GM23338 (cell line): ENCODE measurements around the gene GPR153. TPM values are rescaled to one million over a fixed set of nuclear protein-coding genes. Genes with fewer than 3 reads are reported as not detected.

Experiments
- ATAC-seq: fragments of 200-7000 bp; cut with Tn5 transposase; 3 replicates; pipeline ENCODE4 v1.9.1; 2020
- DNase-seq: peaks from one replicate; pipeline ENCODE4 v3.0.0-alpha.2; 2015; ENCODE audit warnings: low spot score
- H2AFZ ChIP-seq: fragments of 200-600 bp; sonication (generic); 2 replicates; pipeline ENCODE4 v1.8.0; 2016; ENCODE audit warnings: antibody characterized with exemption, mild to moderate bottlenecking, moderate library complexity
- H3F3A ChIP-seq: fragments of 200-600 bp; sonication (generic); replicated peaks from 2 replicates; pipeline ENCODE4 v1.8.0; 2017; ENCODE audit warnings: antibody characterized with exemption, mixed run types, low read depth
- H3K27ac ChIP-seq: fragments of 200-600 bp; sonication (generic); 2 replicates; pipeline ENCODE4 v1.6.1; 2016; ENCODE audit warnings: low read depth
- H3K27me3 ChIP-seq: fragments of 200-600 bp; sonication (generic); 2 replicates; pipeline ENCODE4 v1.8.0; 2016; ENCODE audit warnings: mild to moderate bottlenecking, mixed run types, moderate library complexity; ENCODE audit not compliant: insufficient read depth
- H3K36me3 ChIP-seq: fragments of 200-600 bp; sonication (generic); 2 replicates; pipeline ENCODE4 v1.8.0; 2016; ENCODE audit warnings: mild to moderate bottlenecking; ENCODE audit not compliant: insufficient read depth
- H3K4me1 ChIP-seq: fragments of 200-600 bp; sonication (generic); 2 replicates; pipeline ENCODE4 v1.8.0; 2016; ENCODE audit warnings: mild to moderate bottlenecking, moderate library complexity; ENCODE audit not compliant: insufficient read depth
- H3K4me2 ChIP-seq: fragments of 200-600 bp; sonication (generic); 2 replicates; pipeline ENCODE4 v1.7.1; 2017; ENCODE audit warnings: mixed run types
- H3K4me3 ChIP-seq: fragments of 200-600 bp; sonication (generic); 2 replicates; pipeline ENCODE4 v1.6.1; 2016; ENCODE audit warnings: mixed run types
- H3K79me2 ChIP-seq: fragments of 200-600 bp; sonication (generic); replicated peaks from 2 replicates; pipeline ENCODE4 v1.8.0; 2017; ENCODE audit warnings: mild to moderate bottlenecking; ENCODE audit not compliant: insufficient read depth
- H3K9me2 ChIP-seq: fragments of 200-600 bp; sonication (generic); 2 replicates; pipeline ENCODE4 v1.8.0; 2017; ENCODE audit not compliant: insufficient read depth
- H4K20me1 ChIP-seq: fragments of 200-600 bp; sonication (generic); replicated peaks from 2 replicates; pipeline ENCODE4 v1.8.0; 2017; ENCODE audit warnings: mild to moderate bottlenecking; ENCODE audit not compliant: insufficient read depth
- H3K27ac Mint-ChIP-seq: 2 replicates; pipeline ENCODE4 v1.8.0; 2020; ENCODE audit warnings: inconsistent platforms, mild to moderate bottlenecking, moderate library complexity, mixed read lengths
- H3K27me3 Mint-ChIP-seq: 3 replicates; pipeline ENCODE4 v1.8.0; 2022; ENCODE audit warnings: low read depth, mild to moderate bottlenecking, moderate library complexity, mixed read lengths, inconsistent platforms; ENCODE audit not compliant: insufficient read depth, poor library complexity
- H3K36me3 Mint-ChIP-seq: 3 replicates; pipeline ENCODE4 v1.8.0; 2021; ENCODE audit warnings: low read depth, mild to moderate bottlenecking, inconsistent platforms, moderate library complexity, mixed read lengths
- H3K4me1 Mint-ChIP-seq: 3 replicates; pipeline ENCODE4 v1.8.0; 2020; ENCODE audit warnings: mild to moderate bottlenecking, inconsistent platforms, mixed read lengths
- H3K4me3 Mint-ChIP-seq: 3 replicates; pipeline ENCODE4 v1.8.0; 2021; ENCODE audit warnings: moderate library complexity, mild to moderate bottlenecking, inconsistent platforms, mixed read lengths
- H3K9me3 Mint-ChIP-seq: 3 replicates; pipeline ENCODE4 v1.8.0; 2020; ENCODE audit warnings: moderate library complexity, mild to moderate bottlenecking, inconsistent platforms, mixed read lengths
- CREB1 ChIP-seq: fragments of 250-450 bp; sonication (Bioruptor Pico); IDR thresholded peaks from 2 replicates; pipeline ENCODE4 v1.5.0; 2020; ENCODE audit warnings: low read depth, mild to moderate bottlenecking, moderate library complexity
- CTCF ChIP-seq, 2 experiments: fragments of 200-600 bp in 1 of 2; sonication (generic) in 1 of 2; conservative IDR thresholded peaks; 2 replicates each; pipeline versions ENCODE4 v1.5.1 to v1.6.1; 2016 to 2017; ENCODE audit warnings: antibody characterized with exemption in 2 of 2, low read depth in 2 of 2, mild to moderate bottlenecking in 2 of 2, moderate library complexity in 1 of 2
- ETS1 ChIP-seq: IDR thresholded peaks from 2 replicates; pipeline ENCODE4 v1.6.1; 2016; ENCODE audit warnings: antibody characterized with exemption
- EZH2 ChIP-seq: fragments of 200-600 bp; sonication (generic); IDR thresholded peaks from one replicate; pipeline ENCODE4 v1.8.0; 2017; ENCODE audit warnings: antibody characterized with exemption, mild to moderate bottlenecking, low read depth; ENCODE audit not compliant: unreplicated experiment
- EZH2phosphoT487 ChIP-seq: fragments of 200-600 bp; sonication (generic); IDR thresholded peaks from one replicate; pipeline ENCODE4 v1.8.1; 2018; ENCODE audit warnings: antibody characterized with exemption; ENCODE audit not compliant: unreplicated experiment
- JUNB ChIP-seq: IDR thresholded peaks from one replicate; pipeline ENCODE4 v1.6.1; 2016; ENCODE audit warnings: antibody characterized with exemption; ENCODE audit not compliant: unreplicated experiment
- POLR2AphosphoS5 ChIP-seq: IDR thresholded peaks from 2 replicates; pipeline ENCODE4 v1.6.1; 2016; ENCODE audit warnings: antibody characterized with exemption, low read depth
- REST ChIP-seq: IDR thresholded peaks from one replicate; pipeline ENCODE4 v1.6.1; 2018; ENCODE audit warnings: antibody characterized with exemption; ENCODE audit not compliant: unreplicated experiment
- STAT1 ChIP-seq: IDR thresholded peaks from one replicate; pipeline ENCODE4 v1.6.1; 2016; ENCODE audit warnings: antibody characterized with exemption; ENCODE audit not compliant: unreplicated experiment
- ZNF114 ChIP-seq: fragments of 250-450 bp; sonication (Bioruptor Pico); IDR thresholded peaks from 2 replicates; pipeline ENCODE4 v1.5.0; 2020; ENCODE audit warnings: mild to moderate bottlenecking, moderate library complexity
- ZNF331 ChIP-seq: fragments of 250-450 bp; sonication (Bioruptor Pico); IDR thresholded peaks from 2 replicates; pipeline ENCODE4 v1.5.0; 2020; ENCODE audit warnings: low read depth, mild to moderate bottlenecking, moderate library complexity
- ZNF462 ChIP-seq: fragments of 250-450 bp; sonication (Bioruptor Pico); IDR thresholded peaks from 2 replicates; pipeline ENCODE4 v1.5.0; 2020; ENCODE audit warnings: mild to moderate bottlenecking, moderate library complexity
- polyA plus RNA-seq: library from polyadenylated mRNA; unstranded; fragments of >200 nt; fragmentation: Nextera tagmentation; extraction: Ambion mirVana; gene quantifications from 2 replicates; pipeline ENCODE4 v1.2.1, GENCODE V29; 2016
- total RNA-seq: library from RNA; depleted of rRNA; stranded (reverse); fragments of >200 nt; shearing (Covaris generic); gene quantifications from 2 replicates; pipeline ENCODE4 v1.2.3, GENCODE V29; 2014

Gene GPR153
- total and polyA plus RNA-seq, 2 experiments from 2014 or later: 1.3 to 9.0 TPM

GRCh38 chr1:6279613-6280383 lies 18.9 kb upstream of the GPR153 start:
- DNase-seq: no peak
- TF ChIP-seq JUNB (no peak), ZNF114 (CRISPR knock-in tag) (no peak), ETS1 (no peak), ZNF331 (CRISPR knock-in tag) (no peak), EZH2phosphoT487 (no peak), EZH2 (no peak), POLR2AphosphoS5 (no peak), ZNF462 (CRISPR knock-in tag) (no peak), CTCF (conservative IDR thresholded peaks at IDR 0.05; ENCODE audit: low read depth in 2 of 2) (no peak), REST (no peak), CREB1 (no peak), STAT1 (no peak)
- no peak overlapping the region for H3K27ac Mint-ChIP-seq

More at GRCh38 chr1:6279613-6280383, 18.9 kb upstream of the GPR153 start:
- Mint-ChIP-seq H3K9me3 (no peaks in the 10 kb centered on the region), H3K27me3 (peaks cover 12% of the 10 kb centered on the region), H3K4me3 (no peak overlapping the region), H3K4me1 (peaks cover 17% of the 10 kb centered on the region), H3K36me3 (peaks cover 4% of the 10 kb centered on the region; the same call in 1 of the 3 replicates)
- H3K79me2 ChIP-seq: no peaks in the 10 kb centered on the region
- no peak overlapping the region for H3K4me2 ChIP-seq
- no peaks in the 10 kb centered on the region for H3F3A ChIP-seq
- H3K27ac ChIP-seq: no peak overlapping the region
- H3K36me3 ChIP-seq: no peaks in the 10 kb centered on the region
- H3K4me1 ChIP-seq: no peaks in the 10 kb centered on the region; the same call in 1 of the 2 replicates
- no peaks in the 10 kb centered on the region for H3K9me2 ChIP-seq
- ATAC-seq: no peak
- no peak overlapping the region for H3K4me3 ChIP-seq
- H3K27me3 ChIP-seq: no peaks in the 10 kb centered on the region
- H4K20me1 ChIP-seq: no peaks in the 10 kb centered on the region; the same call in 1 of the 2 replicates
- no peak overlapping the region for H2AFZ ChIP-seq
